Stimulated activated CD4-positive, alpha-beta T cell treated with anti-CD3 and anti-CD28 coated beads, Interleukin-1b, Interleukin-23, amount 100 ng/mL, for 1 hour (primary cell): ENCODE measurements around the gene TACR1.
"Not testable (repeated sequence)": the region's sequence is repeated elsewhere in the genome, so short reads cannot be mapped to it uniquely, and the experiment has no call there.

Source experiments
- DNase-seq, 2 donors: peaks; one replicate each; pipeline ENCODE4 v3.0.0-alpha.2; 2020; ENCODE audit warnings: low read depth in 2 of 2

Gene TACR1

GRCh38 chr2:75089471-75089870, 109.8 kb downstream of the TACR1 start:
- no peak for DNase-seq

- no peak for DNase-seq
Observed at GRCh38 chr2:75088791-75089190, 110.5 kb downstream of the TACR1 start.

GRCh38 chr2:75087736-75088135, 111.6 kb downstream of the TACR1 start:
- no peak for DNase-seq

GRCh38 chr2:75079575-75079974, 119.7 kb downstream of the TACR1 start:
- DNase-seq: no peak

- no peak for DNase-seq
Observed at GRCh38 chr2:75077909-75078308, 121.4 kb downstream of the TACR1 start.

GRCh38 chr2:75076088-75076487, 123.2 kb downstream of the TACR1 start:
- no peak for DNase-seq

GRCh38 chr2:75074708-75075107, 124.6 kb downstream of the TACR1 start:
- DNase-seq: no peak

- no peak for DNase-seq
Observed at GRCh38 chr2:75074228-75074627, 125.1 kb downstream of the TACR1 start.

GRCh38 chr2:75071766-75072165, 127.6 kb downstream of the TACR1 start:
- DNase-seq: no peak

- DNase-seq: no peak
Observed at GRCh38 chr2:75068546-75068945, 130.8 kb downstream of the TACR1 start.

- no peak for DNase-seq
Observed at GRCh38 chr2:75067506-75067905, 131.8 kb downstream of the TACR1 start.

GRCh38 chr2:75066121-75066902, 133.0 kb downstream of the TACR1 start:
- no peak for DNase-seq

- no peak for DNase-seq
Observed at GRCh38 chr2:75065402-75066008, 133.8 kb downstream of the TACR1 start.

- DNase-seq: peak in 1 of 2 donors; percentile 24
Observed at GRCh38 chr2:75064691-75065396, 134.5 kb downstream of the TACR1 start.

GRCh38 chr2:75063906-75064305, 135.4 kb downstream of the TACR1 start:
- DNase-seq: no peak

- DNase-seq: no peak
Observed at GRCh38 chr2:75058427-75058826, 140.9 kb downstream of the TACR1 start.

- DNase-seq: not testable (repeated sequence)
Observed at GRCh38 chr2:75057150-75057549, 142.2 kb downstream of the TACR1 start.

- no peak for DNase-seq
Observed at GRCh38 chr2:75055820-75056675, 143.3 kb downstream of the TACR1 start.

- DNase-seq: no peak
Observed at GRCh38 chr2:75055142-75055819, 144.0 kb downstream of the TACR1 start.

- DNase-seq: no peak
Observed at GRCh38 chr2:75054296-75054695, 145.0 kb downstream of the TACR1 start.

- DNase-seq: no peak
Observed at GRCh38 chr2:75053484-75054112, 145.7 kb downstream of the TACR1 start.
